Osteocyte (in vitro differentiated cells): ENCODE measurements around the gene GSE1. TPM values are rescaled to one million over a fixed set of nuclear protein-coding genes. Genes with fewer than 3 reads are reported as not detected.

Experiments used
- DNase-seq: peaks from one replicate; pipeline ENCODE4 v3.0.0; 2021; ENCODE audit warnings: mixed read lengths; ENCODE audit not compliant: unreplicated experiment; ENCODE audit errors: extremely low spot score
- H3K27ac Mint-ChIP-seq: one replicate; pipeline ENCODE4 v1.8.0; 2021; ENCODE audit warnings: mild to moderate bottlenecking, mixed read lengths; ENCODE audit not compliant: unreplicated experiment
- H3K27me3 Mint-ChIP-seq: one replicate; pipeline ENCODE4 v1.8.0; 2021; ENCODE audit warnings: mixed read lengths; ENCODE audit not compliant: unreplicated experiment
- H3K36me3 Mint-ChIP-seq: one replicate; pipeline ENCODE4 v1.8.0; 2021; ENCODE audit warnings: mixed read lengths; ENCODE audit not compliant: unreplicated experiment
- H3K4me1 Mint-ChIP-seq: one replicate; pipeline ENCODE4 v1.8.0; 2021; ENCODE audit warnings: mixed read lengths; ENCODE audit not compliant: unreplicated experiment
- H3K4me3 Mint-ChIP-seq: one replicate; pipeline ENCODE4 v1.8.0; 2021; ENCODE audit warnings: mild to moderate bottlenecking, moderate library complexity, mixed read lengths; ENCODE audit not compliant: unreplicated experiment
- H3K9me3 Mint-ChIP-seq: one replicate; pipeline ENCODE4 v1.8.0; 2021; ENCODE audit warnings: mixed read lengths; ENCODE audit not compliant: unreplicated experiment
- total RNA-seq: library from RNA; stranded (reverse); gene quantifications from 2 replicates; pipeline ENCODE4 v1.2.1, GENCODE V29; 2021
- TF ChIP-seq, protein P1 (sequence below): fragments of 200-600 bp; sonication (generic); IDR thresholded peaks from 2 replicates; pipeline ENCODE4 v1.5.0; 2021; ENCODE audit warnings: antibody characterized with exemption, mild to moderate bottlenecking, moderate library complexity

GSE1 gene
- total RNA-seq, 1 donor from 2014 or later = 64.1 TPM

DNA sequence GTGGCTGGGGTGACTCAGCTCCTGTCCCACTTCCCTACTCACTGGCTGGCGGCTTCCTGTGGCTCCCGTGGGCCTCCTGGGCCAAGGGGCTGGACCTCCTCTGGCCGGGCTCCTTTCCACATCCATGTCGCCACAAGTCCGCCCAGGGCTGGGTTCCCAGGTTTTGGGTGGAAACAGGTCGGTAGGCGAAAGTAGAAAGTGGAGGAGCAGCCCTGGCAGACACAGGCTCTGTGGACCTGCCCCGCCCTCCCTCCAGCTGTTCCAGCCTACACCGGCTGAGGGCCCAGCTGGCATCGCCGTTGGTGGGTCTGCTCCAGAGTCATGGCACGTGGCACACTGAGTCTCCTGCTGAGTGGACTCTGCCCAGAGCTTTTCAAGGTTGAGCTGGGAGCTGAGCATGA is 28.7 kb downstream of the GSE1 start:
- Mint-ChIP-seq H3K9me3 (no peaks in the 10 kb centered on the region), H3K4me3 (no peak overlapping the region)
- TF ChIP-seq, protein P1, sequence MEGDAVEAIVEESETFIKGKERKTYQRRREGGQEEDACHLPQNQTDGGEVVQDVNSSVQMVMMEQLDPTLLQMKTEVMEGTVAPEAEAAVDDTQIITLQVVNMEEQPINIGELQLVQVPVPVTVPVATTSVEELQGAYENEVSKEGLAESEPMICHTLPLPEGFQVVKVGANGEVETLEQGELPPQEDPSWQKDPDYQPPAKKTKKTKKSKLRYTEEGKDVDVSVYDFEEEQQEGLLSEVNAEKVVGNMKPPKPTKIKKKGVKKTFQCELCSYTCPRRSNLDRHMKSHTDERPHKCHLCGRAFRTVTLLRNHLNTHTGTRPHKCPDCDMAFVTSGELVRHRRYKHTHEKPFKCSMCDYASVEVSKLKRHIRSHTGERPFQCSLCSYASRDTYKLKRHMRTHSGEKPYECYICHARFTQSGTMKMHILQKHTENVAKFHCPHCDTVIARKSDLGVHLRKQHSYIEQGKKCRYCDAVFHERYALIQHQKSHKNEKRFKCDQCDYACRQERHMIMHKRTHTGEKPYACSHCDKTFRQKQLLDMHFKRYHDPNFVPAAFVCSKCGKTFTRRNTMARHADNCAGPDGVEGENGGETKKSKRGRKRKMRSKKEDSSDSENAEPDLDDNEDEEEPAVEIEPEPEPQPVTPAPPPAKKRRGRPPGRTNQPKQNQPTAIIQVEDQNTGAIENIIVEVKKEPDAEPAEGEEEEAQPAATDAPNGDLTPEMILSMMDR = no peak

DNA sequence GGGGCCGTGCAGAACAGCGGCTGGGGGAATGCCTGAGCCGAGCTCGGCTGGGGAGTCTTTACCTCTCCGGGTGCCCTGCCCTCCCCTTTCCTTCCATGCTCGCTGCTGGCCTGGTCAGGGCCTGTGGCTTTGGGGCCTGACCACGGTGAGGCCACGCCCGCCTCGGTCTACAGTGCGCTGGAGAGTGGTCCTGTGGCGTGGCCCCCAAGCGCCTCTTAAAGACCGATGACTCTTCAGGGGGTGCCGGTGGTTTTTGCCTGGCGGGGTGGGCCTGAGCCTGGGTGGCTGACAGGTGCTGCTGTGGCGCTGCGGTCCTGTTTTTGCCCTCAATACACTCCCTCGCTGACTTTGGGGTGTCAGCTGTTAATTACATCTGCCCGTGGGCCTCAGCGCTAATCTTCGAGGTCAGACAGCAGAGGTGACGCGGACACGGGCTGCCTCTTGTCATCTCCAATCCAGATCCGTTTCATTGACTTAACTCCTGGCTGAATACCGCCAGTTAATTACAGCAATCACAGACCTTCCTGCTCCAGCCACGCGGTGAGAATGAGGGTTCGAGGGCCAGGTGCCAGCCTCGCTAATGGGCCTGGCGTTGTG is 29.7 kb downstream of the GSE1 start:
- Mint-ChIP-seq H3K27me3 (no peaks in the 10 kb centered on the region), H3K36me3 (no peaks in the 10 kb centered on the region), H3K27ac (no peak overlapping the region), H3K4me3 (no peak overlapping the region), H3K9me3 (no peaks in the 10 kb centered on the region), H3K4me1 (no peaks in the 10 kb centered on the region)
- no peak for DNase-seq
- TF ChIP-seq, protein P1 = no peak

More for the DNA sequence above, 28.7 kb downstream of the GSE1 start:
- Mint-ChIP-seq H3K27ac (no peak overlapping the region), H3K27me3 (no peaks in the 10 kb centered on the region), H3K4me1 (no peaks in the 10 kb centered on the region), H3K36me3 (no peaks in the 10 kb centered on the region)
- no peak for DNase-seq

DNA sequence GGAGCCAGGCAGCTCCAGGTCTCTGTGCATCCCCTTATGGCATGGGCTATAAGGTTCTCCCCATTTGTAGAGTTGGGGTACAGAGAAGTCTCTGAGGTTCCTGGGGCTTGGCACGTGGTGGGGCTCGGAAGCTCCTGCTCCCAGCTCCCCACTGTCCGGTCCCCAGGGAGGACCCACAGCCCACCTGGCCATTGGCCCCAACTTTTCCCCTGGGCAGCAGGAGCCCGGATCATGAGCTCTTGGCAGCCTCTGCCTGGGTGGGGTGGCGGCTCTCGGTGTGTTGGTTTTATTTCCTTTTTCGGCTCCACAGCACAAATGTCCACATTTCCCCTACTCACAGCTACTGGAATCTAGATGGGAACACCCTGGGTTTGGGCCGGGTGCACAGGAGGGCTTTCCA is 30.5 kb downstream of the GSE1 start:
- Mint-ChIP-seq H3K27ac (no peak overlapping the region), H3K27me3 (no peaks in the 10 kb centered on the region), H3K9me3 (no peaks in the 10 kb centered on the region), H3K4me1 (no peaks in the 10 kb centered on the region), H3K4me3 (no peak overlapping the region), H3K36me3 (no peaks in the 10 kb centered on the region)
- no peak for DNase-seq
- TF ChIP-seq, protein P1 = no peak

DNA sequence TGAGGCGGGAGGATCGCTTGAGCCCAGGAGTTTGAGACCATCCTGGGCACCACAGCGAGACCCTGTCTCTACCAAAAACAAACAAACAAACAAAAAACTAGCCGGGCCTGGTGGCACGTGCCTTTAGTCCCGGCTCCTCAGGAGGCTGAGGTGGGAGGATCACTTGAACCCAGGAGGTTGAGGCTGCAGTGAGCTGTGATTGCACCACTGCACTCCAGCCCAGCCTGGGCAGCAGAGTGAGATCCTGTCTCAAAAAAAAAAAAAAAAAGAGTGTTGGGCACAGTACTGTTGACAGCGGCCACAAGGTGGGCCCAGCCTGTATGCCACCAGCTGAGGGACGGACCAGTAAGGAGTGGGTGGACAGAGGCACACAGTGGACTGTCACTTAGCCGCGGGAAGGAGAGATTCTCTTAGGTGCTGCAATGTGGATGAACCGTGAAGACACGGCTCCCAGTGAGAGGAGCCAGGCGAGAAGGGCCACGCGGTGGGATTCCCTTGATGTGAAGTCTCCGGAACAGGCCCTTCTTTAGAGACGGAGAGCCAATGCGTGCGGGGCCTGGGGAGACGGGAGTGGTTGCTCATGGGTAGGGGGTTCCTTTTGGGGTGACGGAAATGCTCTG is 31.1 kb downstream of the GSE1 start:
- H3K27ac Mint-ChIP-seq = no peak overlapping the region
- peaks cover 3% of the 10 kb centered on the region for H3K36me3 Mint-ChIP-seq
- no peak overlapping the region for H3K4me3 Mint-ChIP-seq
- no peaks in the 10 kb centered on the region for H3K27me3 Mint-ChIP-seq
- TF ChIP-seq, protein P1 = no peak
- no peak for DNase-seq
- H3K9me3 Mint-ChIP-seq = no peaks in the 10 kb centered on the region
- H3K4me1 Mint-ChIP-seq = peaks cover 4% of the 10 kb centered on the region

DNA sequence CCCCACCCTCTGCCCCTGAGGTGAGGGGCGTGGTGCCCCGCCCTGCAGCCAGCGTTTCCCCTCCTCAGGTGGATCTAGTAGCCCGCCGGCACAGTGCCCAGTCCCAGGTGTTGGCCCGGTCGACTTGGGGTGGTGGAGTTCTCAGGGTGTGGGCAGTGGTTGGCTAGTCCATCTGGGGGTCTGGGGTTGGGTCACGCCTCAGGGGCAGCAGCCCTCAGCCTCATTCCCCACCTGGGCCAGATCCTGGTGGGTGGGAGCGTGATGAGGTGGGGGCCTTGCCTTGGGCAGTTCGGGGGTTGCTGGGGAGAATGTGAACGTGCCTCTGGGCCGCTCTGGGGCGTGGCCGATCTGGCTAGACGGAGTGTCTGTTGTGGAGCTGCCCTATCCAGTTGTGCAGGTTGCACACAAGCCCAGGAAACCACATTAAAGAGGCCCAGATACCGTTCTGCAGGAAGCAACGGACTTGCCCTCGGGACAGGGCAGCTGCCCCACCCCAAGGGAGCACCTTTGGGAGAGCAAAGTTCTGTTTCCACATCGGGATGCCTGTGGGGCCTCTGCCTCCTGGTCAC is 32.0 kb downstream of the GSE1 start:
- no peaks in the 10 kb centered on the region for H3K27me3 Mint-ChIP-seq
- peaks cover 4% of the 10 kb centered on the region for H3K4me1 Mint-ChIP-seq
- DNase-seq = no peak
- TF ChIP-seq, protein P1 = no peak
- H3K27ac Mint-ChIP-seq = no peak overlapping the region
- H3K9me3 Mint-ChIP-seq = no peaks in the 10 kb centered on the region
- H3K36me3 Mint-ChIP-seq = peaks cover 3% of the 10 kb centered on the region
- H3K4me3 Mint-ChIP-seq = no peak overlapping the region
